Vagina (tissue), 2 donors: ENCODE data around the gene ABL1.

Experiments used
- POLR2A ChIP-seq, 2 donors: fragments of 450-650 bp; IDR thresholded peaks; one replicate each; pipeline ENCODE4 v1.6.1; 2017; ENCODE audit warnings: antibody characterized with exemption in 2 of 2, mild to moderate bottlenecking in 2 of 2, moderate library complexity in 2 of 2
- POLR2AphosphoS5 ChIP-seq, 2 donors: sonication (generic); formaldehyde crosslinking; IDR thresholded peaks; one replicate each; pipeline ENCODE4 v1.9.0; 2017; ENCODE audit warnings: antibody characterized with exemption in 2 of 2, mild to moderate bottlenecking in 2 of 2, low read depth in 1 of 2; ENCODE audit not compliant: insufficient read depth in 1 of 2
- TF ChIP-seq, protein P1 (sequence below), 3 experiments: fragments of 450-650 bp in 2 of 3; fragments of 200-600 bp in 1 of 3; sonication (generic) in 1 of 3; IDR thresholded peaks; one replicate each; pipeline ENCODE4 v1.5.1; 2017 to 2019; ENCODE audit warnings: antibody characterized with exemption in 3 of 3, mild to moderate bottlenecking in 2 of 3, moderate library complexity in 2 of 3

GRCh38 chr9:130933114-130934046, 98.3 kb downstream of the ABL1 start:
- TF ChIP-seq, protein P1, sequence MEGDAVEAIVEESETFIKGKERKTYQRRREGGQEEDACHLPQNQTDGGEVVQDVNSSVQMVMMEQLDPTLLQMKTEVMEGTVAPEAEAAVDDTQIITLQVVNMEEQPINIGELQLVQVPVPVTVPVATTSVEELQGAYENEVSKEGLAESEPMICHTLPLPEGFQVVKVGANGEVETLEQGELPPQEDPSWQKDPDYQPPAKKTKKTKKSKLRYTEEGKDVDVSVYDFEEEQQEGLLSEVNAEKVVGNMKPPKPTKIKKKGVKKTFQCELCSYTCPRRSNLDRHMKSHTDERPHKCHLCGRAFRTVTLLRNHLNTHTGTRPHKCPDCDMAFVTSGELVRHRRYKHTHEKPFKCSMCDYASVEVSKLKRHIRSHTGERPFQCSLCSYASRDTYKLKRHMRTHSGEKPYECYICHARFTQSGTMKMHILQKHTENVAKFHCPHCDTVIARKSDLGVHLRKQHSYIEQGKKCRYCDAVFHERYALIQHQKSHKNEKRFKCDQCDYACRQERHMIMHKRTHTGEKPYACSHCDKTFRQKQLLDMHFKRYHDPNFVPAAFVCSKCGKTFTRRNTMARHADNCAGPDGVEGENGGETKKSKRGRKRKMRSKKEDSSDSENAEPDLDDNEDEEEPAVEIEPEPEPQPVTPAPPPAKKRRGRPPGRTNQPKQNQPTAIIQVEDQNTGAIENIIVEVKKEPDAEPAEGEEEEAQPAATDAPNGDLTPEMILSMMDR (IDR thresholded peaks at IDR 0.05): no peak
- TF ChIP-seq POLR2A (IDR thresholded peaks at IDR 0.05) (no peak), POLR2AphosphoS5 (IDR thresholded peaks at IDR 0.05; ENCODE audit: insufficient read depth in 1 of 2, low read depth in 1 of 2) (no peak)
